NCI-H128 (cell line): Measurements from ENCODE around the gene GDI2.
"Not testable (repeated sequence)": the region's sequence is repeated elsewhere in the genome, so short reads cannot be mapped to it uniquely, and the experiment has no call there.

ENCODE experiments used
- DNase-seq: peaks from one replicate; lab custom pipeline; 2025; ENCODE audit not compliant: unreplicated experiment; lab: John Stamatoyannopoulos, UW

Gene GDI2

DNA sequence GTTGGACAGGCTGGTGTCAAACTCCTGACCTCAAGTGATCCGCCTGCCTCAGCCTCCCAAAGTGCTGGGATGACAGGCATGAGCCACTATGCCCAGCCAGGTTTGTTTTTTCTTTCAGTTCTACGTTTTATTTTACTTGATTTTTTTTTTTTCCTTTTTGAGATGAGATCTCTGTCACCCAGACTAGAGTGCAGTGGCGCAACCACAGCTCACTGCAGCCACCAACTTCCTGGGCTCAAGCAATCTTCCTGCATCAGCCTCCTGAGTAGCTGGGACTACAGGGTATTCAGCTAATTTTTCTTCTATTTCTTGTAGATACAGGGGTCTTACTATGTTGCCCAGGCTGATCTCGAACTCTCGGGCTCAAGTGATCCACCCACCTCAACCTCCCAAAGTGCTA is 24.3 kb downstream of the GDI2 start:
- DNase-seq: no peak

DNA sequence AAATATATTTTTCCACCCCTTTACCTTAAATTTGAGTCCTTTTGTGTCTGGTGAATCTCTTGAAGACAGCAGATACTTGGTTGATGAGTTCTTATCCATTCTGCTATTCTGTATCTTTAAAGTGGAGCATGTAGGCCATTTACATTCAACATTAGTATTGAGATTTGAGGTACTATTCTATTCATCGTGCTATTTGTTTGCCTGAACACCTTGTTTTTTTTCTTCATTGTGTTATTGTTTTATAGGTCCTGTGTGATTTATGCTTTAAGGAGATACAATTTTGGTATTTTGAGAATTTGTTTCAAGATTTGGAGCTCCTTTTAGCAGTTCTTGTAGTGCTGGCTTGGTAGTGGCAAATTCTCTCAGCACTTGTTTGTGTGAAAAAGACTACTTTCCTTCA is 29.9 kb downstream of the GDI2 start:
- no peak for DNase-seq

DNA sequence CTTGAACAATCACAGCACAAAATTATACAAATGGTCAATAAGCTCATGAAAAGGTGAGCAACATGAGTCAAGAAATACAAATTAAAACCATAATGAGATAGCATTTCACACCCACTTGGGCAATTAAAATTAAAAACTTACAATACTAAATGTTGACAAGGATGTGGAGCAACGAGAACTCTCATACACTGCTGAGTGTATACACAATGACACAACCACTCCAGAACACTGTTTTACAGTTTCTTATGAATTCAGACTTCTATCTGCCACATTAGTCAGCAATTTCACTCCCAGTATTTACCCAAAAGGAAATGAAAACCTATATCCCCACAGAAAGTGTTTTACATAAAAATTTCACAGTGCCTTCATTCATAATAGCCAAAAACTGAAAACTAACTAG is 31.1 kb downstream of the GDI2 start:
- DNase-seq: no peak

DNA sequence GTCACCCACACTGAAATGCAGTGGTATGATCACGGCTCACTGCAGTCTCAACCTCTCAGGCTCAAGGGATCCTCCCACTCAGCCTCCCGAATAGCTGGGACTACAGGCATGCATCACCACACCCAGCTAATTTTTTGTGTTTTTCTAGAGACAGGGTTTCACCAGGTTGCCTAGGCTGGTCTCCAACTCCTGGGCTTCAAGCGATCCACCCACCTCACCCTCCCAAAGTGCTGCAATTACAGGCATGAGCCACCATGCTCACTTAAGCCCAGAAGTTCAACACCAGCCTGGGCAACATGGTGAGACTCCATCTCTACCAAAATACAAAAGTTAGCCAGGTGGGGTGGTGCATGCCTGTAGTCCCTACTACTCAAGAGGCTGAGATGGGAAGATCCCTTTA is 33.5 kb downstream of the GDI2 start:
- no peak for DNase-seq

- not testable (repeated sequence) for DNase-seq
Observed at GRCh38 chr10:5777758-5778157, 35.5 kb downstream of the GDI2 start.

DNA sequence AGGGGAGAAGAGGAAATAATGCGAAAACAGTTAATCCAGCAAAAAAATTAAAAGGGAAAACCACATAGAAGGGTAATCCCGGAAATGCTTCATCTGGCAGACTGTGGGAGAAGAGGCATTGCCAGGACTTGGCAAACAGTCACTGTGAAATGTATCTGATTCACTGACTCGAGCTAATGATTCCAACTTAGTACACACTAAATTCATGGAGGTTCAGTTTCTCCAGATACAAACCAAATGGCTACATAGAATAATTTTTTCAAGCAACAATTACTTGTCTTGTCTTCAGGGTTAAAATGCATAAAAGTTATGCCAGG is 36.4 kb downstream of the GDI2 start:
- DNase-seq: no peak

DNA sequence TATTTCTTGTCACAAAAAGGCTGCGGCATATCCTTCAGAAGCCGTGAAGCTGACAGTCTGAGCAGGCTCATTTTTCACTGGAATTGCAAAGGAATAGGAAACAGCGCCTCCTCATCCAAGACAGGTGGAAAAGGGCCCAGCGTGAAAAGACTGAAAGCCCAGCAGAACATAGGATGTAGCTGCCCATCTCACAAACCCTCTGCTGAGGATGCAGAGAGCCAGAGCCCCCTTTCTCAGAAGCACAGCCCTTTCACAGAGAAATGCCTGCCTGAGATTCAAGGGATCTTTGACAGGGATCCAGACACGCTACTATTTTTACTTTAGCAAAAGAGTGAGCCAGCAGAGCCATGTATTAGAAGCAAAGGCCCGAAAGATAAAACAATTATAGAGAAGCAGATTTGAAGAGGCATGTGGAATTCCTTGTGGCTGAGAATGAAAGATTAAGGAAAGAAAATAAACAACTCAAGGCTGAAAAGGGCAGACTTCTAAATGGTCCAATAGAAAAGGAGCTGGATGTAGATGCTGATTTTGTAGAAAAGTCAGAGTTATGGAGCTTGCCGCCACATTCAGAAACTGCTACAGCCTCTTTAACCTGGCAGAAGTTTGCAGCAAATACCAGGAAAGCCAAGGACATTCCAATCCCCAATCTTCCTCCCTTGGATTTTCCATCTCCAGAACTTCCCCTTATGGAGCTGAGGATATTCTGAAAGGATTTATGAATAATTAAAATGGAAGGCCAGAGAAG is 36.9 kb downstream of the GDI2 start:
- no peak for DNase-seq

DNA sequence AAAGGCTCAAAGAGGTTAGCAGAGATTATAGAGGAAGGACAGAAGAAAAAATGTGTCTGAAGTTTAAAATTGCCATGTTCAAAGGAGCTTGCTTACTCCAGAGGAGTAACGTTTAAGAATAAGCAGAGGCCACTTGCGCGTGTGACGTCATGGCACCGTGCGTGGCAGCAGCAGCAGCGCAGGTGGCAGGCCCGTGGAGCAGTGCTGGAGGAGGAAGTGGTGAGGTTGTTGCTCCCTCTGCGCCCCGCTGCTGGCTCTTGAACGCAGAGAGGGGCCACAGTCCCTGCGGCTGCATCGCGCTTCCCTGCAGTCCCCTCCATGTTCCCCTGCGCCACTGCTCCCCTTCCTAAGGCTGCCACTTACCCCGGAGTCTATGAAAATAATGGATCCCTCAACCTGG is 37.5 kb downstream of the GDI2 start:
- DNase-seq: no peak

GRCh38 chr10:5774987-5775620 is 38.1 kb downstream of the GDI2 start:
- no peak for DNase-seq

GRCh38 chr10:5766189-5766588 is 47.0 kb downstream of the GDI2 start:
- DNase-seq: no peak

GRCh38 chr10:5765617-5766016 is 47.6 kb downstream of the GDI2 start:
- no peak for DNase-seq

- DNase-seq: no peak
Observed at GRCh38 chr10:5764422-5765297, 48.6 kb downstream of the GDI2 start.

GRCh38 chr10:5762531-5762930 is 50.7 kb downstream of the GDI2 start:
- DNase-seq: no peak

GRCh38 chr10:5761220-5761619 is 52.0 kb downstream of the GDI2 start:
- no peak for DNase-seq

DNA sequence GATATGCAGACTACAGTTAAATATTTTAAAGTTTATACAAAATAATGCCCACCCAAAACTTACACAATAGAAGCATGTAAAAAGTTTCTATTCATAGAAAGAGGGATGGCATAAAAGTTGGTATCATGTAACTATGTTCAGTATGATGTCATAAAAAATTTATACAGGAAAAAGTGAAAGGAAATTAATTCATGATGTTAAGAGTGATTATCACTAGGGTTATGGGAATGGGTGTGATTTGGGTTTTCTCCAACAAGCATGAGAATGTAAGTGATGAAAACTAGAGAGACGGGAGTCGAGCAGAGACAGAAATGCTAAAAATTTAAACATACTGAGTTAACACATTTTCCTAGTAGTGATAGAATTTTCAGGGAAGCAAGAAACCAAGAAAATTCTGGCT is 52.7 kb downstream of the GDI2 start:
- DNase-seq: no peak

GRCh38 chr10:5758927-5759326 is 54.3 kb downstream of the GDI2 start:
- DNase-seq: no peak

DNA sequence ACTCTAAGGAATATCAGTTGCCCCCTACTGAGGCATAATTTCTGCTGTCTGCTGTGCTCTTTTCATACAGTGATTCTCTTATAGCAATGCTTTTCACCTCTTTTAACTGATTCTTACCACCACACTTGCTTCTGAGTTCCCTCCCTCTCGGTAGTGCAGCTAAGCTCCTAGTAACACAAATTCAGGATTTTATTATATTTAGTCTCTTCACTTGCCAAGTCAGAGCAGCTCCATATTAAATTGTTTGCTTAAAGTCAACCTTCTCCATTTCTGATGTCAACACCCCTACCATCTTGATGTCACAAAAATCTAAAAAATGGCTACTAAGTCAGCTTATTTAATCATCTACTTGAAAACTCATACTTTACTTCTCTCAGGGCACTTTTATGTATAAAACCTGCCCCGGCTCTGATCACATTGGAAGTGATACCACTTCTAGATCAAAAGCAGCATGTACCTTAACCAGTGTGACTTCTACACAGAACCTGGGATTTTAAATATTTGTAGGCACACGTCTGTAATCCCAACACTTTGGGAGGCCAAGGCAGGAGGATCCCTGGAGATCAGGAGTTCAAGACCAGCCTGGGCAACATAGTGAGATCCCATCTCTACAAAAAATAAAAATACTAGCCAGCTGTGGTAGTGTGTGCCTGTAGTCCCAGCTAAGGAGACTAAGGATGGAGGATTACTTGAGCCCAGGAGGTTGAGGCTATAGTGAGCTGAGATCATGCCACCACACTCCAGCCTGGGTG is 55.3 kb downstream of the GDI2 start:
- DNase-seq: no peak

DNA sequence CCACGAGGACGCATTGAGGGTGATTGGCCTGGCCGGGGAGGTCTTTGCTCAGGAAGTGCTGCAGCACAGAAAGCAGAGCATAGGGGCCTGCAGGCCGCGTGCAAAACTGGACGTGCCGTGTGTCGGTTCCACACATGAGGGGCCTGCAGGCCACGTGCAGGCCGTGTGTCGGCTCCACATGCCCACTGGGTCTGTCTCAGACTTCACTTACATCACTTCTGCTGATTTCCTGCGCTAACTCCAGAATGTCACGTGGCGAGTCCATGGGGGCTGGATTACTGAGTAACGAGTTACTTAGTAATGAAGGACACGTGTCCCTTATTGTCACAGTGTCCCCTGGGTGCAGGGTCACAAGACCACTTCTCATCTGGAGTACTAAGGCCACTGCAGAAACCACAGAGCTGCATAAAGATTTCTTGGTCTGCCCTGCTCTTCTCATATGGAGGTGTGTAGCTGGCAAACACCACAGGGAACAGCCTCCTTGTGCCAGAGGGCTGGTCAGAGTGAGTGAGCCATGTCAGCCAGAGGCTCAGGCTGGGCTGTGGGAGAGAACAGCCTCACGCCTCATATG is 60.8 kb downstream of the GDI2 start:
- DNase-seq: no peak

DNA sequence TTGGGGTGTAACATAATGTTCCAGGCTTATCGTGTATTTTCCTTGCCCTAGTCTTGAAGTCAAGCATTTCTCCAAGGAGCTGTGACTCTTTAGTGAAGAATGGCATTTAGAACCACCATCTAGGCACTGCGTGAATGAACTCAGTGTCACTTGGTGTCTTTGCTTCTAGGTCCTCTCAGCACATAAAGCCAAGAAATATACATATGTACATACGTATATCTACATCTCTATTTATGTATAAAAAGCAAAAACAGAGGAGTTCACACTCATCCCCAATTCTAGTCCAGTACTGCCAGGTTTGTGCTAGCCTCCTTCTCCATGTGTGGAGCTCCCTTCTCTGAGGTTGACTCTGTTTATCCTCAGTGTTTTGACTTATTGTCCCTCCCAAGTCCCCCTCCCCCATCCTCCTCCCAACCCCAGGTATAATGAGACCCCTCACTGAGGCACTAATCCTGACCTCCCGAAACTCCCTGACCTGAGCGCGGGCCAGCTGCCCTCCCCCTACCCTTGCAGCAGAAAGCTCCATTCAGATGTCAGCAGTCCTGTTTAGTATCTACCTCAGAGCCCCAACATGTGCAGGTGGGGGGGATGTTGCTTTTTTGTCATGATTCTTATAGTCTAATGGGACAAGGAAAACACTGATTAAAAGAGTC is 61.5 kb downstream of the GDI2 start:
- no peak for DNase-seq

DNA sequence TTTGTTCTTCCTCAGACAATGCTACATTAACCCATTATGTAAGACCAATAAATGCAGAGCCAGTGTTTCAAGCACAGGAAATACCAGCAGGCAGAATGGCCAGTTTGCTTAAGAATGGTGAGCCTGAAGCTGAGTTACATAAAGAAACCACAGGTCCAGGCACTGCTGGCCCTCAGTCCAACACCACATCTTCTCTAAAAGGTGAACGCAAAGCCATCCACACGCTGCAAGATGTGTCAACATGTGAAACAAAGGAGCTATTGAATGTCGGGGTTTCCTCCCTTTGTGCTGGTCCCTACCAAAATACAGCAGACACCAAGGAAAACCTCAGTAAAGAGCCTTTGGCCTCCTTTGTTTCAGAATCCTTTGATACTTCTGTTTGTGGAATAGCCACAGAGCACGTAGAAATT is 64.8 kb downstream of the GDI2 start:
- DNase-seq: no peak

DNA sequence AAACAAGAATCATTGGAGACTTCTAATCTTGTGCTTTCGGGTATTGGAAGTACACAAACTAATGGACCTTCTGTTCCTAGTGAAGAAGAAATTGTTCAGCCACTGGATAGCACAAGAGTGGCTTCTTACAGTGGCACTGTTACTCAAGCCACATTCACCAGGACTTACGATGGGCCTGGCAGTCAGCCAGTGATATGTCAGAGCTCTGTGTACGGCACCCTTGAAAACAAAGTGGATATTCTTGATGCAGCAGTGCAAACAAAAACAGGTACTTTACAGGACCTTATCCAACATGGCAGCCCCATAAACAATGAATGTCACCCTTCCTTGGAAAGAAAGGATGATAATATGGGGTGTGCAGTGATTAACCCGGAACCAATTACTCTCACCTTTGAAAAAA is 67.0 kb downstream of the GDI2 start:
- no peak for DNase-seq
